Renal cortex interstitium (tissue), 11 donors: ENCODE results near the gene ACCS. TPM values are rescaled to one million over a fixed set of nuclear protein-coding genes. Genes with fewer than 3 reads are reported as not detected.

ENCODE experiments used
- DNase-seq, 11 donors: peaks; one replicate each; pipeline ENCODE4 v3.0.0-alpha.2; 2013; ENCODE audit warnings: low read depth in 9 of 11, low spot score in 4 of 11; ENCODE audit errors: extremely low read depth in 1 of 11
- polyA plus RNA-seq, 3 donors: library from polyadenylated mRNA; unstranded; fragments of 120-200 nt; gene quantifications; one replicate each; pipeline ENCODE4 v1.2.1, GENCODE V29; 2013; ENCODE audit not compliant: insufficient read length in 3 of 3

The ACCS gene
- polyA plus RNA-seq, 3 donors: 33.0 to 50.1 (median 43.6) TPM

DNA sequence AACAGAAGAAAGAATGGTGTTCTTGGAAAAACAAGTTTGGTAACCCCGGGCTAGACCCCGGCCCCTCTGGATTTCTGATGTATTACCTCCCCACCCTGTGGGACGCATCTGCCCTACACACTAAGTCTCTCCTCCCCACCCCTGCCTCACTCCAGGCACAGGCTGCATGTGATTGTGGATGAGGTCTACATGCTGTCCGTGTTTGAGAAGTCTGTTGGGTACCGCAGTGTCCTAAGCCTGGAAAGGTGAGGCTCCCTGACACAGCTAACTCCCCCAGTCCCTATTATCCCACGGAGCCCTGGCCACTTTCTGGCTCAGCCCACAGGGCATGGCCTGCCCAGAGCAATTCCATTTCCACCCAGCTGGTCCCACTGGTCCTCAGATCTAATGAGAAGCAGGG, 13.3 kb downstream of the ACCS start:
- DNase-seq: no peak

DNA sequence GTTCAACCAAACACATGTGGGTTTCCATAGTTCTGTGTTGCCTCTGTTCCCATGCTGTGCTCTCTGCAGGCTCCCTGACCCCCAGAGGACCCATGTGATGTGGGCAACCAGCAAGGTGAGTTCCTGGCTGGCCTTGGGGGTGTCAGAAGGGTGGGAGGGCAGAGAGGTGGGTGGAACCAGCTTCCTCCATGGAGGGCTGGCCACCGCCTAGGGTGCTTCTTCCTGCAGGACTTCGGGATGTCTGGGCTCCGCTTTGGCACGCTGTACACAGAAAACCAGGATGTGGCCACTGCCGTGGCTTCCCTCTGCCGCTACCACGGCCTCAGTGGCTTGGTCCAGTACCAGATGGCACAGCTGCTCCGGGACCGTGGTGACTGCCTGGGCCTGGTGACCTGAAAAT, 14.9 kb downstream of the ACCS start:
- no peak for DNase-seq

DNA sequence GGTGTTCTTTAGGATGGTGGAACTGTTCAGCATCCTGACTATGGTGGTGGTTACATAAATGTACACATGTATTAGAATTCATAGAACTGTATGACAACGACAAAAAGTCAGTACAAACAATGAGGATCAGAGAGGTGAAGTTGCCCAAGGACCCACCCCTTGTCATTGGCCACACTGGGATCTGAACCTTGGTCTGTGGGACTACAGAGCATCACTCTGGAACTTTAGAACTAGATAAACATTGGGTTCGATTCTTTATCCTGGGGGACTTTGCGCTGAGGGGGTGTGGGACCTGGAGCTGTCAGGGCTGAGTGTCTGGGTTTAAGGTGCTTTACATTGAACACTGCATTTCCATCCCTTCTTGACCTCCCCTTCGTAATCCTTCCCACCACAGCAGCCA, 16.6 kb downstream of the ACCS start:
- DNase-seq: no peak

DNA sequence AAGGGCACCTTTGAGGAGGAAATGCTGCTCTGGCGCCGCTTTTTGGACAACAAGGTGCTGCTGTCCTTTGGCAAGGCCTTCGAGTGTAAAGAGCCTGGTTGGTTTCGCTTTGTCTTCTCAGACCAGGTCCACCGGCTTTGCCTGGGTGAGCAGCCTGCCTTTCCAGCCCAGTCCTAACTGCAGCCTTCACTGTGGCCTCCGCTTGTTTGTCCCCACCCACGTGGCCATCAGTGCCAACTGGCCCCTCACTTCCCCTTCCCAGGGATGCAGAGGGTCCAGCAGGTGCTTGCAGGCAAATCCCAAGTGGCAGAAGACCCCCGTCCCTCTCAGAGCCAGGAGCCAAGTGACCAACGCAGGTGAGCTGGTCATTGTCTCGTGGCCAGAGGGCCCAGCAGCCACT, 17.4 kb downstream of the ACCS start:
- DNase-seq: no peak

DNA sequence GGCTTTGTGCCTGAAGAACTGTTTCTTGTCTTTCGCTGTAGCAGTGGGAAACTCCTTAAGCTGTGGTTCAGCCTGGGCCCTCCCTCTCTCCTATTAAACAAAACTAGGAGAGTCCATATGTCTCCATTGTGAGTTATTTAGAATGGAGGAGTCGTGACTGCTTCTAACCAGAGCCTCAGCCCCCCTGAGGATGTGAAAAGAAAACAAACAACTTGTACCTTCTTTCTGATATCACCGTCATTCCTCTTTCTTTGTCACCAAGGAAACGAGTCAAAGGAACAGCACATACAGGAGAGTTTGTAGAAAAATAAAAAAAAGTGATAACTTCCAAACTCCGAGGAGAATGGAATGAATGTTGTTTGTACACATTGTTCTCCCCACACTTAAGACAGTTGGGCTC, 17.8 kb downstream of the ACCS start:
- DNase-seq: no peak

DNA sequence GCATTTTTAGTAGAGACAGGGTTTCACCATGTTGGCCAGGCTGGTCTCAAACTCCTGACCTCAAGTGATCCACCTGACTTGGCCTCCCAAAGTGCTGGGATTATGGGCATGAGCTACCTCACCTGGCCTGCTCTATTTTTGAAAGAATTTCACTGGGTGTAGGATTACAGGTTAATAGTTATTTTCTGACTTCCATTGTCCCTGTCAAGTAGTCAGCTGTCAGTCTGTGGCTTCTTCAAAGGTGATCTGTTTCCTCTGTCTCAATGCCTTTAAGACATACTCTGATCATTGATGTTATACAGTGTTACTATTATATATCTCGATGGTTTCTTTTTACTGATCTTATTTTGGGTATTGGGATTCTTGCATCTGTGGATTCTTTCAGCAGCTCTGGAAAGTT, 19.3 kb downstream of the ACCS start:
- no peak for DNase-seq

DNA sequence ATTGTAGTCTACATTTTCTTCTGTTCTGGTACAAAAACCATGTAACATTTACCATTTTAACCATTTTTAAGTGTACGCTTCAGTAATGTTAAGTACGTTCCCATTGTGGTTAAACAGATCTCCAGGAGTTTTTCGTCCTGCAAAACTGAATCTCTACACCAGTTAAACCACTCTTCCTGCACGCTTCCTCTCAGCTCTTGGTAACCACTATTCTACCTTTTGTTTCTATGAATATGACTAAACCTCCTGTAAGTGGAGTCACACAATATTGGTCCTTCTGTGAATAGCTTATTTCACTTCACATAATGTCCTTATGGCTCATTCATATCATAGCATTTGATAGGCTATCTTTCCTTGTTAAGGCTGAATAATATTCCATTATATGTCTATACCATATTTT, 22.3 kb downstream of the ACCS start:
- DNase-seq: no peak

DNA sequence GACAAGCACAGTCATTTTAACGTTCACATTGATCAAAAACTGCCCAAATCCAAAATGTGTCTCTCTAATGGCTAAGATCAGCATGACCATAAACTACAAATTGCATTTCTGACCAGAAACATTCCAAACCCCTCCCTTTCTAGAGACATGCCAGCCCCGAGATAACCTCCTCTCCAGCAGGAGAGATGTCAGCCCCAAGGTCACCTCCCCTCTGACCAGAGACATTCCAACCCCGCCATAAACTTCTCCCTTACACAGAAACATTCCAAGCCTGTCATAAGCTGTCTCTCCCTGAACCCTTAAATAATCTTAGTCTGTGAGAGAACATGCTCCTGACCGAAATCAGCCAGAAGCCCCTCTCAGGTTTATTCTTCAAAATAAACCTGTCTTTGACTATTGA, 22.8 kb downstream of the ACCS start:
- no peak for DNase-seq

DNA sequence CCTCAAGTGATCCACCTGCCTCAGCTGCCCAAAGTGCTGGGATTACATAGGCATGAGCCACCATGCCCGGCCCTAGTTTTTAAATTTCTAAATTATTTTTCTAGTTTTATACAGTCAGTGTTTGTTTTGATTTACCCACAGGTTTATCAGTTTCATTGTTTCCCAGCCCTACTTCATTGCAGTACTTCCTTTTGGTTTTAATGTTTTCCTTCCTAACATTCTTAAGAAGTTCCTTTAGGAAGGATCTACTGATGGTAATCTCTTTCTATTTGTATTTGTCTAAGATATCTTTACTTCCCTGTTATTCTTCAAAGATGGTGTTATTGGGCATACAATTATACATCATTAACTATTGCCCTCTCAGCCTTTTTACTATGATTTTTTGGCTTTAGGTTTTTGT, 24.5 kb downstream of the ACCS start:
- no peak for DNase-seq

DNA sequence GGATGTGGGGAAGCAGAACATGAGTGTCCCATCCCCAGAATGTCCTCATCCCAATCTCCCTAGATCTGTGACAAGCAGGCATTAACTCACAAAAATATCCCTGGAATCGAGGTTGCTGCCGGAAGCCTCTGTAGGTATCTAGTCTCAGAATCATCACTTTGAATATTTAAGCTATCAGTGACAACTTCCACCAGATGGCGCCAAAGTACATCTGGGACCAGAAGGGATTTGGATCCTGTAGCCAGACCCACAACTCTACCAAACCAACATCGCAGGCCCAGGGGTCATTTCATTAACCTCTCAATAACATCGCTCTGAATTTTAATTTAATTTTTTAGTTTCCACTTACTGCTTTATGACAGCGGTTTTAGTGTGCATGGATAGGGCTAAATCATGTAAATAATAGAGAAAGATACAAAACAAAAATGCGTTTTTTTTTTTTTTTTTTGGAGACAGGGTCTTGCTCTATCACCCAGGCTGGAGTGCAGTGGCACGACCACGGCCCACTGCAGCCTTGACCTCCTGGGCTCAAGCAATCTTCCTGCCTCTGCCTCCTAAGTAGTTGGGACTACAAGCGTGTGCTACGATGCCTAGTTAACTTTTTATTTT, 28.3 kb downstream of the ACCS start:
- peak; percentile 51 to 87 (median 70) for DNase-seq

DNA sequence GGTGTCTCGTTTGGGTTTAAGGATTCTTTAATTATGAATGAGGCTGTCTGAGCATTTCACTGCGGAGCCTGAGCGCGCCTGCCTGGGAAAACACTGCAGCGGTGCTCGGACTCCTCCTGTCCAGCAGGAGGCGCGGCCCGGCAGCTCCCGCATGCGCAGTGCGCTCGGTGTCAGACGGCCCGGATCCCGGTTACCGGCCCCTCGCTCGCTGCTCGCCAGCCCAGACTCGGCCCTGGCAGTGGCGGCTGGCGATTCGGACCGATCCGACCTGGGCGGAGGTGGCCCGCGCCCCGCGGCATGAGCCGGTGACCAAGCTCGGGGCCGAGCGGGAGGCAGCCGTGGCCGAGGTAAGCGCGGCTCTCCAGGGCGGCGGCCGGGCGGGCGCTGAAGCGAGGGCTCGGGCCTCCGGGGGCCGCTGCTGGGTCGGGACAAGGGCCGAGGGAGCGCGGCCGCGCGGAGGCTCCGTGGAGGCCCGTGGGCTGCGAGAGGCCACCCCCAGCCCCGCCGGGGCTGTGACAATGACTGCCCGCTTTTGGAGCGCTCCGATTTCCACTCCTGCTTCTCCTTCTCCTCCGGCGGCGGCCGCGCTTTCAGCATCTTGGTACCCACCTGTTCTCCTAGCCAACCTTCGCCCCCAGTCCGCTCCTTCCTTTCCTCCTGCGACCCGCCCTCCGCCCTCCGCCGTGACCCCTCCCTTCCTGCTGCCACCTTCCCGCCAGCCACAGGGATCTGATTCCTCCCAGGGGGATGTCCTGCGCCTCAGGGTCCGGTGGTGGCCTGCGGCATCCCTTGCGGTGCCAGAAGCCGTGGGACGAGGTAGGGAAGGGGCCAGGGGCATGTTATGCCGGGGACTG, 29.7 kb downstream of the ACCS start, which contains the start of gene EXT2:
EXT2 (plus strand) TSS at position 173 of the 854 bp plus-strand sequence. CDS start 12,035 bp downstream, outside the sequence.
- peak; percentile 53 to 81 (median 75) for DNase-seq

DNA sequence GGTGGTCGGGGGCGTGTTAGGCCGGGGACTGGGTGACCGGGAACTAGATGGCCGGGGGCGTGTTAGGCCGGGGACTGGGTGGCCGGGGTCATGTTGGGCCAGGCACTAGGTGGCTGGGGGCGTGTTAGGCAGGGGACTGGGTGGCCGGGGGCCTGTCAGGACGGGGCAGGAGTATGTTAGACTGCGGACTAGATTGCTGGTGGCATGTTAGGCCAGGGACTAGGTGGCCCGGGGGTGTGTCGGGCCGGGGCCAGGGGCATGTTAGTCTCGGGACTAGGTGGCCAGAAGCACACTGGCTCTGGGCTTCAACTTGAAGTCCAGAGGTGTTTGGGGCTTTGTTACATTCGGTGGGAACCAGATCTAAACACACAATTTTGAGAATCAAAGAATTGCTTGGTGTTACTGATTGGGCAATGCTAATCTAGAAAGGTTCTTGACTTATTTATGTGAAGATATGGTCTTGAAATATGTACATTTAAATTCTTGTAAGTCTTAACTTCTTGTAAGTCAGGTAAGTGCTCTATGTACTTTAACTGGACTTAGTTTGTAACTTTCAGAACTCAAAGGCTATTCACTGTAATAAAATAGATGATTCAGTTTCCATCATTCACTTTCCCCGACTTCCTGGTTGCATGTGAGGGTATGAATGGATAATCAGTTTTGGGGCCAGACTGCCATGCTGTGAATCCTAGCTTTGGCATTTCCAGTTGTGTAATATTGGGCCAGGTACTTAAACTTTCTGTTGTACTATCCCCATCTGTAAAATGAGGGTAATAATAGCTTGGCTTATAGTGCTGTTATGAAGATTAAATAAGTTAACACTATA, 30.5 kb downstream of the ACCS start:
- no peak for DNase-seq

DNA sequence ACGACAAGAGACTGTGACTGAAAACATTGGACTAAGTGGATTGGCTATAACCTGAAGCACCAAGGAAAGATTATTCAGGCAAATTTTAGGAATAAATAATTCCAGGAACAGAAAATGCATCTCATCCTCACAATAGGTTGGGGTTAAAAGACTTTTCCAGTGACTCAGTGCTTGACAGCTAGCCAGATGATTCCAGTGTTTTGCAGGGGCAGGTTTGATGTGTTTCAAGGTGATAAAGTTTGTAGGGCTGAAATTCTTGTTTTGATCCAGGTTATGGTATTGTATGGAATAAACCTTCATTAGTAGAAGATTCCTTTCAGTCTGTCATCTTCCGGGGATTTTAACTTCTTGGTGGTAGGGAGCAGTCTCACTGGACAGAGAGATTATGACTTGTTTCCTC, 31.8 kb downstream of the ACCS start:
- DNase-seq: no peak

DNA sequence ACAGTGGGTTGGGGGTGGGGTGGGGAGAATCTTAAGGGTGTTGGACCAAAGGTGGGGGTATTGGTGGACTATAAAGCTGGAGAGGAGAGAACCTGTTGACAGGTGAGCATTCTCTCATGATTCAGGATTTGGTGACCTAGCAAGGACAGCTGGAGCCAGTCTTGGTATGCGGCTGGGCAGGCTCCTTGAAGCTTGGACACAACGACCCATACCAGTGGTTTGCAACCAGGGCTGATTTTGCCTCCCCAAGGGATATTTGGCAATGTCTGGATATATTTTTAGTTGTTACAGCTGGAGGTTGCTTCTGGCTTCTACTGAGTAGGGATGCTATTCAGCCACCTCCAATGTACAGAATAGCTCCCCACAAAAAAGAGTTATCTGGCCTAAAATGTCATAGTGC, 35.0 kb downstream of the ACCS start:
- no peak for DNase-seq

DNA sequence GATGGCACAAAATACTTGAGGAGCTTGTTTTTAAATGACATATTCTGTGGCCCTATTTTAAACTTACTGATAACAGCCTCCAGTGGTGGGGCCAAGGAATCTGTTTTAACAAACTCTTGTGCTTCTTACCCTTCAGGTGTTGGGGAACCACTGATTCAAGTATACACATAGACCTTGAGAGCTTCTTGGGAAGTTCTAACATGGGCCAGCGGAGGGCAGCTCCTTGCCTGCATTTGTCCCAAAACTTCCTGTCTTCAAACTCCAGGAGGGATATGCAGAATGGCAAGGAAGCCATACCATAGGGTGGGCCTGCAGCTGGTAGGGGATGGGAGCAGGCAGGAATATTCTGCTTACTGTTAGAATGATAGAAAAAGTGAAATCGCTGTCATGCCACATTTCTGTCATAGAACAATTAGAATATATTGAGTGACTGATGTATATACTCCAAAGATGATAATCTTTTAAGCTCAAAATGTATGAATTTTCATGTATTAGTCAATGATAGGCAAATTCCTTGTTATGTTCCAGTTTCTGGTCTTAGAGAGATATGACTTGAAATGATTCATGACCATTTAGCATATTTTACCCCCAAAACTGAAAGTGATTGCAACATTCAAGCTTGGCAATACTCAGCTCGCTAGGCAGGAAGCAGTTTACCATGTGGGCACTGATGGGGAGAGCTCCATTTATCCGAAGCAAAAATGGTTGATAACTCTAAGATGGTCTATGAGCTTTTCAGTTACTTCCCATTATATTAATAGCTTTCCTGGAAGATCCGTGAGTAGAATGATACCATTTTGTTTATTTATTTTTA, 38.6 kb downstream of the ACCS start:
- DNase-seq: no peak

DNA sequence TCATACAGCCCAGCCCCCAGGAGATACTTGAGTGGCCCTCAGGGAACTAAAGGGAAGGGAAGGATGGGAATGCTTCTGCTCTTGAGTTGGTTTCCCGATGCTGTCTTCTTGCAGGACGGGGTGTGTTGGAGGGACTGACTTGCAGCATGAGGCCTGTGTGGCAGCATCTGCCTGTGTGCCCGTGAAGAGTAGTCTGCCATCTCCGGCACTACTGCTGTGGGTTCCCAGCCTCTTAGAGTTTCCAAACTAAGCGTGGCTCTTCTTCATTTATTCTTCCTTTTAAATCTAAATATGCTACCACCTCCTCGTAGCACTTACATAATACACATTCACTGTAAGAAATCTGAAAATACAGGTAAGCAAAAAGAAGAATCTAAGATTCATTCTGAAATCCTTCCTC, 42.2 kb downstream of the ACCS start:
- DNase-seq: no peak

DNA sequence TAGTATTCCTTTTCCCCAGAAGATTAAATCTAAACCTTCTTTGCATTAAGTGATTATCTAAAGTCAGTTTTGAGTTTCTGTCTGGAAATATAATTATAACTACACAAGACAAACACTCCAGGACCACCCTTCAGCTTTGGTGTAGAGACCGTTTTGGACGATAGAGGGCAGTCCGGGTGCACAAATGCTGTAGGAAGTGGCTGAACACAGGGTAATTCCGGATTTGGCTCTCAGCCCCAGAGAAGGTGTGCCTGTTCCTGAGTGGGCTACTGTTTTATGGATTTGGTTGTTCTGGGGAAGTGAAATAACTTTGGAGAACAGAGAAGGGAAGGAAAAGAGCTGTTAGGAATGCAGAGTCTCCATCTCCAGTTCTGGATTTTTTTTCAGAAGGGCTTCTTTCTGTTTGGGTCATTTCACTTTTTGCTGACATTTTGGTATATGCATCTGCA, 44.2 kb downstream of the ACCS start:
- DNase-seq: peak in 8 of 11 donors; percentile 21 to 47 (median 24)

DNA sequence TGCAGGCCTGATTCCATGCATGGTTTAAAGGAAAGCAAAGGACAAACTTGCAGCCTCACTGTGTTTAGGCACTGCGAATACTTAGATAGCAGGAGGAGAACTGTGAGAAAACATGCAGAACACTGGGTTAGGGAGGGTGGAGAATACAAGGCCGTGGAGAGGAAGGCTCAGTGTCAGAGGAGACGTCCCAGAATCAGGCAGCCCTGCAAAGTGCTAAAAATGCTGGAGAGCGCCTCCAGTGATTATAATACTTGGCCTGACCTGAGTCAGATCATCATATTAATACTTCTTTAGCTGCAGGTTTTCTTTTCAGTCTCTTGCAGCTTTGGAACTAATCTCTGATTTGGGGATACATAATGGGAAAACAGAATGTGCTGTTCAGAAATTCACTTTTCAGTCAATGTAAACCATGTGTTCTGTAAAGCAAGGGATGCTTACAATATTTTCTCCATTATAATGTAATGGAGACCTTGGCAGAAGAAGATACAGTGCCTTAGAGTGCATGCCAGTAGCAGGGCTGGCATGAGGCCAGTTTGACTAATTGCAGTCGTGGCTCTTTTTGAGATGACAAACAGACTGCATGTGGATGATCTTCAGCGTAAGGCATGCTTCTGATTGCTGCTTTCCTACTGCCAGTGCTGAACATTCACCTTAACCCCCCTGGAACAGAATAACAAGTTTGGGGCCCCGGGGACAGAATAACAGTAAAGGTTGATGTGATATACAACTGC, 46.2 kb downstream of the ACCS start:
- DNase-seq: no peak
